COLO668 (cell line): ENCODE measurements around the gene ARF5.

ENCODE experiments used
- DNase-seq: peaks from one replicate; lab custom pipeline; 2025; ENCODE audit not compliant: unreplicated experiment; lab: John Stamatoyannopoulos, UW

Gene ARF5

GRCh38 chr7:127588697-127589482 is 679 bp downstream of the ARF5 start:
- DNase-seq, result peak; percentile 62

- DNase-seq, result no peak
Observed at GRCh38 chr7:127589896-127590295, 1.7 kb downstream of the ARF5 start.

- DNase-seq, result no peak
Observed at GRCh38 chr7:127591189-127591588, 3.0 kb downstream of the ARF5 start.

GRCh38 chr7:127591591-127591990 is 3.4 kb downstream of the ARF5 start:
- no peak for DNase-seq

GRCh38 chr7:127592550-127592949 is 4.3 kb downstream of the ARF5 start:
- no peak for DNase-seq

GRCh38 chr7:127594490-127594889 is 6.3 kb downstream of the ARF5 start:
- no peak for DNase-seq

- no peak for DNase-seq
Observed at GRCh38 chr7:127595737-127596136, 7.5 kb downstream of the ARF5 start.

GRCh38 chr7:127598318-127598717 is 10.1 kb downstream of the ARF5 start:
- peak; percentile 16 for DNase-seq

GRCh38 chr7:127600885-127601284 is 12.7 kb downstream of the ARF5 start:
- no peak for DNase-seq

- DNase-seq, result no peak
Observed at GRCh38 chr7:127608446-127608845, 20.2 kb downstream of the ARF5 start.

GRCh38 chr7:127609297-127609696 is 21.1 kb downstream of the ARF5 start:
- no peak for DNase-seq

GRCh38 chr7:127612263-127612662 is 24.1 kb downstream of the ARF5 start:
- DNase-seq, result no peak

- no peak for DNase-seq
Observed at GRCh38 chr7:127616724-127617123, 28.5 kb downstream of the ARF5 start.

GRCh38 chr7:127618042-127618441 is 29.8 kb downstream of the ARF5 start, which contains the start of gene PAX4:
TSS of gene PAX4 (minus strand) at chr7:127618142. CDS start at chr7:127615928, 2,214 bp downstream.
- no peak for DNase-seq

GRCh38 chr7:127618775-127619174 is 30.6 kb downstream of the ARF5 start:
- no peak for DNase-seq

GRCh38 chr7:127619681-127620405 is 31.6 kb downstream of the ARF5 start:
- DNase-seq, result peak; percentile 12

GRCh38 chr7:127620406-127621233 is 32.4 kb downstream of the ARF5 start:
- no peak for DNase-seq

- DNase-seq, result no peak
Observed at GRCh38 chr7:127625331-127625730, 37.1 kb downstream of the ARF5 start.

GRCh38 chr7:127628445-127628844 is 40.2 kb downstream of the ARF5 start:
- no peak for DNase-seq

- peak; percentile 28 for DNase-seq
Observed at GRCh38 chr7:127629268-127629854, 41.1 kb downstream of the ARF5 start.

GRCh38 chr7:127632276-127632910 is 44.2 kb downstream of the ARF5 start:
- DNase-seq, result no peak
